ENCODE measurements around the gene FBXW4. TPM values are rescaled to one million over a fixed set of nuclear protein-coding genes. Genes with fewer than 3 reads are reported as not detected.

Gene FBXW4
- total and polyA plus RNA-seq, 7 experiments from 2014 or later: 6.1 to 105 (median 73.2) TPM

DNA sequence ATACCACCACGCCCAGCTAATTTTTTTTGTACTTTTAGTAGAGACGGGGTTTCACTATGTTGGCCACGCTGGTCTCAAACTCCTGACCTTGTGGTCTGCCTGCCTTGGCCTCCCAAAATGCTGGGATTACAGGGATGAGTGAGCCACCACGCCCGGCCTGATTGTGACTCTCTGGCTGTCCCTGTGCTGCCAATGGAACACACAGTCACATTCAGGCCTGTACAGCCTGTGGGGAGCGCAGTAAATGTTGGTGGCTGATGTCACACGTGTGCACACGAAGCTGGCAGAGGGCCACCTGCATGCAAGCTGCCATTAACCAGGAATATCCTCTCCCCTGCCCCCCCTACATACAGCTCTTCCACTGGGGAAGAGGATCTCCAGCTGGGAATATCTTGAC lies 129.0 kb downstream of the FBXW4 start:
- no peak overlapping the region for H3K27ac Mint-ChIP-seq
- peaks cover 0 to 10% of the 10 kb centered on the region in 2 donors for H3K27me3 ChIP-seq (ENCODE audit: control insufficient read depth in 2 of 2, insufficient read depth in 2 of 2, low read length in 2 of 2)
- H3K9me3 ChIP-seq (ENCODE audit: control insufficient read depth in 2 of 3, low read length in 3 of 3): no peaks in the 10 kb centered on the region
- ChIA-PET POLR2A (interaction anchor here (0.6 kb wide), 1 partner anchor 442 kb away, joined by 3 read pairs; no protein-coding TSS in a partner anchor), CTCF (no interaction called here)
- H3K4me3 Mint-ChIP-seq: peak overlapping the region in 2 of 10 donors; percentile 1 to 15
- H3K27ac ChIP-seq (ENCODE audit: low read depth, low read length): no peak overlapping the region
- H3K4me1 Mint-ChIP-seq: peaks cover 0 to 21% (median 10%) of the 10 kb centered on the region in 7 donors
- H3K9me3 Mint-ChIP-seq: peaks cover 0 to 2% (median 0%) of the 10 kb centered on the region in 11 donors
- H3K4me3 ChIP-seq (ENCODE audit: low read length): no peak overlapping the region
- no peak for ATAC-seq
- H3K36me3 Mint-ChIP-seq: peaks cover 0 to 4% (median 0%) of the 10 kb centered on the region in 5 donors
- peak in 1 of 9 donors; percentile 8 for DNase-seq
- H3K4me1 ChIP-seq (ENCODE audit: control insufficient read depth in 2 of 2, insufficient read depth in 2 of 2, low read length in 2 of 2): peaks cover 4 to 17% of the 10 kb centered on the region in 2 donors
- no peaks in the 10 kb centered on the region for H3K36me3 ChIP-seq (ENCODE audit: control insufficient read depth in 2 of 3, insufficient read depth in 3 of 3, low read length in 3 of 3)
- intact Hi-C loops (cut with micrococcal nuclease): no loop called here
- peaks cover 35 to 67% (median 56%) of the 10 kb centered on the region in 5 donors for H3K27me3 Mint-ChIP-seq

DNA sequence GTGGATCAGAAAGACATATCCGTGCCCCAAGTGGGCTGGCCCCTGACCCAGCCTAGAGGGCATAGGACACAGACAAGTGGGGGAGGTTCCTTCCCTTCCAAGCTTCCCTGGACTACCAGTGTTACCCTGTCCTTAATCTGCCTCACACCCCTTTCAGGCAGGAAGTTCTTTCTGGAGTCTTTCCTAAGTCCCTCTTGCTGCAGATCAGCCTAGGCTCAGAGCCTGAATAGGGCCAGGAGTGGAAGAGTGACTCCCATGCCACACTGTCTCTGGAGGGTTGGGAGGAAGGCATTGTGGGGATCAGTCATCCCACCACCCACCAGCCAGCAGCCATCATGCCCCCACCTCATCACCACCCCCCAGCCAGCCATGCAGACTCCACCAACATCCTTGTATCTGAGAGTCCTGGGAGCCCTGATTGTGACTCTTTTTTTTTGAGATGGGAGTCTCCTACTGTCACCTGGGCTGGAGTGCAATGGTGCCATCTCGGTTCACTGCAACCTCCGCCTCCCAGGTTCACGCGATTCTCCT lies 129.5 kb downstream of the FBXW4 start:
- H3K4me1 Mint-ChIP-seq: peaks cover 0 to 21% (median 7%) of the 10 kb centered on the region in 7 donors
- Histone ChIP-seq H3K27me3 (ENCODE audit: control insufficient read depth in 2 of 2, insufficient read depth in 2 of 2, low read length in 2 of 2) (peaks cover 0 to 10% of the 10 kb centered on the region in 2 donors), H3K4me1 (ENCODE audit: control insufficient read depth in 2 of 2, insufficient read depth in 2 of 2, low read length in 2 of 2) (peaks cover 2 to 12% of the 10 kb centered on the region in 2 donors), H3K4me3 (ENCODE audit: low read length) (no peak overlapping the region), H3K27ac (ENCODE audit: low read depth, low read length) (no peak overlapping the region), H3K9me3 (ENCODE audit: control insufficient read depth in 2 of 3, low read length in 3 of 3) (no peaks in the 10 kb centered on the region), H3K36me3 (ENCODE audit: control insufficient read depth in 2 of 3, insufficient read depth in 3 of 3, low read length in 3 of 3) (no peaks in the 10 kb centered on the region)
- H3K4me3 Mint-ChIP-seq: no peak overlapping the region
- H3K36me3 Mint-ChIP-seq: peaks cover 0 to 4% (median 0%) of the 10 kb centered on the region in 5 donors
- no peak overlapping the region for H3K27ac Mint-ChIP-seq
- peaks cover 0 to 2% (median 0%) of the 10 kb centered on the region in 11 donors for H3K9me3 Mint-ChIP-seq
- peak in 1 of 9 donors; percentile 13 for DNase-seq
- ATAC-seq: no peak
- H3K27me3 Mint-ChIP-seq: peaks cover 35 to 67% (median 56%) of the 10 kb centered on the region in 5 donors
- intact Hi-C loops (cut with micrococcal nuclease): no loop called here
- ChIA-PET CTCF (no interaction called here), POLR2A (interaction anchor here (0.6 kb wide), 1 partner anchor 443 kb away, joined by 3 read pairs; no protein-coding TSS in a partner anchor)

DNA sequence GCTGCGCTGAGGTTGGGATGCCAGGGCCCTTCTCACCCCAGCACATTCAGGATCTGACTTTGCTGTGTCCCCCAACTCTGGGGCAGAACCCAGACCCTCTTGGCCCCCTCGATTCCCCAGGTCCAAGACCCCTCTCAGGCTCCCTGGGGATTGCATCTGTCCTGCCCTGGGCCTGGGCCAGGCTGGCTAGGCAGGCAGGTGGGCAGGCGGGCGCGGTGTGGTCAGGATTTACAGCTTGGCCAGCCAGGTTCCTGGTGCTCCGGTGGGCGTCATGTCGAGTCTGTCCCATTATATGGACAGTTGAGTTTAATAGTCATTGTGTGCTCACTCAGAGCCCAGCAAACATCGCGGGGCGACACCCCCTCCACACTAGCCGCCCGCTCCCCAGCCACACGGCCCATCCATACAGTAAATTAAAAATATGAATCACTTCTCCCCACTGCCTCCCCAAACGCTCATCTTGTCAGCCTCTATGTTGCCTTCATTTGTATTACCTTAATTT lies 130.4 kb downstream of the FBXW4 start:
- Histone ChIP-seq H3K27me3 (ENCODE audit: control insufficient read depth in 2 of 2, insufficient read depth in 2 of 2, low read length in 2 of 2) (peaks cover 0 to 10% of the 10 kb centered on the region in 2 donors), H3K27ac (ENCODE audit: low read depth, low read length) (no peak overlapping the region), H3K4me3 (ENCODE audit: low read length) (no peak overlapping the region), H3K9me3 (ENCODE audit: control insufficient read depth in 2 of 3, low read length in 3 of 3) (no peaks in the 10 kb centered on the region), H3K36me3 (ENCODE audit: control insufficient read depth in 2 of 3, insufficient read depth in 3 of 3, low read length in 3 of 3) (no peaks in the 10 kb centered on the region), H3K4me1 (ENCODE audit: control insufficient read depth in 2 of 2, insufficient read depth in 2 of 2, low read length in 2 of 2) (peaks cover 0 to 5% of the 10 kb centered on the region in 2 donors)
- Mint-ChIP-seq H3K4me1 (peaks cover 3 to 22% (median 10%) of the 10 kb centered on the region in 7 donors), H3K9me3 (peaks cover 0 to 2% (median 0%) of the 10 kb centered on the region in 11 donors), H3K36me3 (peaks cover 0 to 4% (median 0%) of the 10 kb centered on the region in 5 donors), H3K4me3 (no peak overlapping the region), H3K27ac (no peak overlapping the region), H3K27me3 (peaks cover 35 to 64% (median 52%) of the 10 kb centered on the region in 5 donors)
- DNase-seq (peak in 2 of 9 donors; percentile 3 to 19), ATAC-seq (no peak)
- POLR2A ChIA-PET: no interaction called here
- intact Hi-C loops (cut with micrococcal nuclease): no loop called here
- CTCF ChIA-PET: no interaction called here

DNA sequence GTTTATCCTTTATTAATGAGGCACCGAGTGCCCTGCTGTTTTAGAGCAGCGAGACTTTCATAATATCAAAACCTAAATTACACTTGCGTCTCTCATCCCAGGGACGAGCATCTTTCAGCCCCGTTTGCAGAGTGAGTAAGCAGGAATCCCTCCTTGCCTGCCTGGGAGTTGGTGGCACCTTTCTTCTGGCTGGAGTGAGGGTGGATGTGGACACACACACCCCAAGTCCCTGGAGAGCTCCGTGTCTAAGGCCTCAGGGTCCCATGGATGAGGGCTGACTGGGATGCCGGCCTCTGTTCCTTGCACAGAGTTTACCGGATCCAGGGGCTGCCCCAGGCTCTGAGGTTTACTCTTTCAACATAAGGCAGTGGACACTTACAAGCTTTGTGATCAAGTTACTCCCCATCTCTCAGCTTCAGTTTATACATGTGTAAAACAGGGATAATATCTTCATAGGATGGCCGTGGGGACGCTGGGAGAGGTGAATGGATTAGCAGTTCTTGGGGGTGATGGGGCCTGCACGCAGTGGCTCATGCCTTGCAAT lies 131.4 kb downstream of the FBXW4 start:
- peak in 2 of 9 donors; percentile 1 to 17 for DNase-seq
- peaks cover under 1% of the 10 kb centered on the region in 2 donors for H3K4me1 ChIP-seq (ENCODE audit: control insufficient read depth in 2 of 2, insufficient read depth in 2 of 2, low read length in 2 of 2)
- CTCF ChIA-PET: no interaction called here
- intact Hi-C loops (cut with micrococcal nuclease): no loop called here
- no peak overlapping the region for H3K4me3 Mint-ChIP-seq
- H3K27ac ChIP-seq (ENCODE audit: low read depth, low read length): no peak overlapping the region
- POLR2A ChIA-PET: no interaction called here
- H3K9me3 Mint-ChIP-seq: peaks cover 0 to 2% (median 0%) of the 10 kb centered on the region in 11 donors
- H3K9me3 ChIP-seq (ENCODE audit: control insufficient read depth in 2 of 3, low read length in 3 of 3): no peaks in the 10 kb centered on the region
- peaks cover 4 to 26% (median 13%) of the 10 kb centered on the region in 7 donors for H3K4me1 Mint-ChIP-seq
- peaks cover 0 to 4% (median 0%) of the 10 kb centered on the region in 5 donors for H3K36me3 Mint-ChIP-seq
- peaks cover 33 to 54% (median 42%) of the 10 kb centered on the region in 5 donors for H3K27me3 Mint-ChIP-seq
- no peak overlapping the region for H3K4me3 ChIP-seq (ENCODE audit: low read length)
- peaks cover 0 to 10% of the 10 kb centered on the region in 2 donors for H3K27me3 ChIP-seq (ENCODE audit: control insufficient read depth in 2 of 2, insufficient read depth in 2 of 2, low read length in 2 of 2)
- ATAC-seq: no peak
- no peak overlapping the region for H3K27ac Mint-ChIP-seq
- H3K36me3 ChIP-seq (ENCODE audit: control insufficient read depth in 2 of 3, insufficient read depth in 3 of 3, low read length in 3 of 3): no peaks in the 10 kb centered on the region

DNA sequence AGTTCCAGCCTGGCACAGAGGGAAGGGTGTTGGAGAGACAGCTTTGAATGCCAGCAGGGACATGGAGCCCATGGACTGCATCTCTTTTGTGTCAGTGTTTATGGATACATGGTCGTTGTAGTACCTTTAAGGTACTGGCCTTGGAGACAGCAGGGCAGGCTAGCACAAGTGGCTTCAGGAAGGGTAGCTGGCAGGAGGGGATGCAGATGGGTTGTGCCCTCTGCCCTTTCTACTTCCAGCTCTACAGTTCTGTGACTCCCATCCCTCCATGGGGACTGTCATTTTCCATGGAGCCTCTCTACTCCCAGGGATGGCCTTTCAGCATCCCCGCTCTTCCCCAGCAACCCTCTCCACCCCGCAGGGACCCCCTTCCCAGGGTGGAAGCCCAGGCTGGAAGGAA lies 132.0 kb downstream of the FBXW4 start:
- Histone ChIP-seq H3K27ac (ENCODE audit: low read depth, low read length) (no peak overlapping the region), H3K36me3 (ENCODE audit: control insufficient read depth in 2 of 3, insufficient read depth in 3 of 3, low read length in 3 of 3) (no peaks in the 10 kb centered on the region), H3K4me1 (ENCODE audit: control insufficient read depth in 2 of 2, insufficient read depth in 2 of 2, low read length in 2 of 2) (peaks cover 6% of the 10 kb centered on the region in 2 donors), H3K4me3 (ENCODE audit: low read length) (no peak overlapping the region), H3K27me3 (ENCODE audit: control insufficient read depth in 2 of 2, insufficient read depth in 2 of 2, low read length in 2 of 2) (peaks cover 0 to 10% of the 10 kb centered on the region in 2 donors), H3K9me3 (ENCODE audit: control insufficient read depth in 2 of 3, low read length in 3 of 3) (no peaks in the 10 kb centered on the region)
- CTCF ChIA-PET: no interaction called here
- Mint-ChIP-seq H3K36me3 (peaks cover 0 to 4% (median 0%) of the 10 kb centered on the region in 5 donors), H3K27me3 (peaks cover 28 to 49% (median 37%) of the 10 kb centered on the region in 5 donors), H3K27ac (no peak overlapping the region), H3K9me3 (peaks cover 0 to 2% (median 0%) of the 10 kb centered on the region in 11 donors), H3K4me3 (no peak overlapping the region), H3K4me1 (peaks cover 7 to 31% (median 18%) of the 10 kb centered on the region in 7 donors)
- POLR2A ChIA-PET: no interaction called here
- DNase-seq: peak in 2 of 9 donors; percentile 1 to 9
- intact Hi-C loops (cut with micrococcal nuclease): no loop called here
- ATAC-seq: no peak

DNA sequence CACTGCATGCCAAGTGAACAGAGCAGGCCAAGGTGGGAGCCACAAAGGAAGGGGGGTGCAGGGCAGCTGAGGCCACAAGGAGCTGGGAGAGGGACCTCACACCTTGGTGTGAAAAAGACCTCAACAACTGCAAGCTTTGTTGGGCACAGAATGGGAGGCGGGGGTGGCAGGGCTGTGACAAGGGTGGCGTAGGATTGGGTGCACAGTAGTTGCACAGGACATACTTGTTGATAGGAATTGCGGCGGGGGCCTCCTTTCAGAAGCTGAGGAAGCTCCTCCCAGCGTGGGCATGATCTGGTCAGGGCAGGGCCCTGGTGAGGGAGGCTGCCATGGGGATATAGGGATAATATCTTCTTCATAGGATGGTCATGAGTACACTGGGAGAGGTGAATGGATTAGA lies 132.7 kb downstream of the FBXW4 start:
- H3K27me3 Mint-ChIP-seq: peaks cover 21 to 41% (median 30%) of the 10 kb centered on the region in 5 donors
- POLR2A ChIA-PET: no interaction called here
- Histone ChIP-seq H3K4me3 (ENCODE audit: low read length) (no peak overlapping the region), H3K9me3 (ENCODE audit: control insufficient read depth in 2 of 3, low read length in 3 of 3) (no peaks in the 10 kb centered on the region), H3K36me3 (ENCODE audit: control insufficient read depth in 2 of 3, insufficient read depth in 3 of 3, low read length in 3 of 3) (no peaks in the 10 kb centered on the region), H3K27ac (ENCODE audit: low read depth, low read length) (no peak overlapping the region), H3K4me1 (ENCODE audit: control insufficient read depth in 2 of 2, insufficient read depth in 2 of 2, low read length in 2 of 2) (peaks cover 9 to 10% of the 10 kb centered on the region in 2 donors), H3K27me3 (ENCODE audit: control insufficient read depth in 2 of 2, insufficient read depth in 2 of 2, low read length in 2 of 2) (peaks cover 0 to 7% of the 10 kb centered on the region in 2 donors)
- H3K36me3 Mint-ChIP-seq: peaks cover 0 to 5% (median 0%) of the 10 kb centered on the region in 5 donors
- H3K27ac Mint-ChIP-seq: peak overlapping the region in 1 of 9 donors; percentile 21
- intact Hi-C loops (cut with micrococcal nuclease): no loop called here
- ATAC-seq (no peak), DNase-seq (peak in 1 of 9 donors; percentile 17)
- H3K4me3 Mint-ChIP-seq: no peak overlapping the region
- CTCF ChIA-PET: no interaction called here
- H3K9me3 Mint-ChIP-seq: peaks cover 0 to 2% (median 0%) of the 10 kb centered on the region in 11 donors
- H3K4me1 Mint-ChIP-seq: peaks cover 7 to 33% (median 23%) of the 10 kb centered on the region in 7 donors
